ENCODE data around the gene STRADB.

GRCh38 chr2:201465524-201465971 is 14.0 kb downstream of the STRADB start:
- no peak for TF ChIP-seq POLR2A (IDR thresholded peaks at IDR 0.05)
- TF ChIP-seq CTCF (IDR thresholded peaks at IDR 0.05), result no peak
- TF ChIP-seq EP300 (IDR thresholded peaks at IDR 0.05), result no peak
- TF ChIP-seq POLR2AphosphoS5 (IDR thresholded peaks at IDR 0.05), result no peak

Measured in sigmoid colon (tissue), 4 donors.